HG03469 (cell line): Measurements from ENCODE around the gene DNAJC4.

Experiments used
- ATAC-seq: cut with Tn5 transposase; IDR thresholded peaks from one replicate; pipeline ENCODE4 v1.9.1; 2021; ENCODE audit warnings: mild to moderate bottlenecking, moderate library complexity, moderate number of reproducible peaks; ENCODE audit not compliant: unreplicated experiment

DNAJC4 gene

GRCh38 chr11:64269540-64270220 lies 39.3 kb downstream of the DNAJC4 start:
- ATAC-seq: peak; percentile 49

- ATAC-seq: no peak
Observed at GRCh38 chr11:64275031-64275800, 44.9 kb downstream of the DNAJC4 start.

GRCh38 chr11:64275841-64276240 lies 45.5 kb downstream of the DNAJC4 start:
- ATAC-seq: no peak

GRCh38 chr11:64276653-64277431 lies 46.5 kb downstream of the DNAJC4 start:
- no peak for ATAC-seq

- ATAC-seq: no peak
Observed at GRCh38 chr11:64278576-64279190, 48.3 kb downstream of the DNAJC4 start.

GRCh38 chr11:64281957-64282770 lies 51.8 kb downstream of the DNAJC4 start:
- ATAC-seq: no peak

GRCh38 chr11:64283092-64283491 lies 52.7 kb downstream of the DNAJC4 start:
- no peak for ATAC-seq
